OCI-LY7 (cell line): ENCODE data around the gene BLTP2. TPM values are rescaled to one million over a fixed set of nuclear protein-coding genes. Genes with fewer than 3 reads are reported as not detected.

Experiments used
- BruUV-seq: library from RNA; stranded (reverse); fragments of 400-500 nt; replicated peaks from 2 replicates; lab custom pipeline; 2021; lab: Mats Ljungman, UMichigan
- CTCF ChIA-PET: fragments of 300-600 bp; sonication (Branson Sonifier 250); formaldehyde crosslinking; loops from one replicate; lab custom pipeline; 2022; ENCODE audit warnings: antibody characterized with exemption; ENCODE audit not compliant: unreplicated experiment; lab: Charles Lee
- POLR2A ChIA-PET: fragments of 300-600 bp; sonication (Branson Sonifier 250); formaldehyde crosslinking; loops from one replicate; lab custom pipeline; 2022; ENCODE audit warnings: antibody characterized with exemption; lab: Charles Lee
- DNase-seq: peaks from one replicate; pipeline ENCODE4 v3.0.0-alpha.2; 2015; ENCODE audit warnings: low spot score
- H2AFZ ChIP-seq: fragments of 200-600 bp; sonication (generic), shearing (Covaris generic); 2 replicates; pipeline ENCODE4 v1.6.1; 2014; ENCODE audit warnings: mild to moderate bottlenecking, antibody characterized with exemption, low read length, moderate library complexity
- H3K27ac ChIP-seq: fragments of 200-600 bp; sonication (generic); 2 replicates; pipeline ENCODE4 v1.5.1; 2014; ENCODE audit warnings: mixed run types, low read depth, mild to moderate bottlenecking, moderate library complexity, low read length, inconsistent platforms; ENCODE audit not compliant: poor library complexity, severe bottlenecking
- H3K36me3 ChIP-seq: fragments of 200-600 bp; sonication (generic); 2 replicates; pipeline ENCODE4 v1.6.1; 2014; ENCODE audit warnings: mild to moderate bottlenecking, antibody characterized with exemption, low read length, moderate library complexity, mixed read lengths; ENCODE audit not compliant: insufficient read depth
- H3K4me1 ChIP-seq: fragments of 200-600 bp; sonication (generic); 2 replicates; pipeline ENCODE4 v1.5.1; 2014; ENCODE audit warnings: mild to moderate bottlenecking, low read length; ENCODE audit not compliant: insufficient read depth, poor library complexity, severe bottlenecking
- H3K4me2 ChIP-seq: fragments of 200-600 bp; sonication (generic); 2 replicates; pipeline ENCODE4 v1.6.1; 2014; ENCODE audit warnings: mild to moderate bottlenecking, low read length
- H3K4me3 ChIP-seq: fragments of 200-600 bp; sonication (generic); 2 replicates; pipeline ENCODE4 v1.5.1; 2014; ENCODE audit warnings: mild to moderate bottlenecking, low read depth, low read length; ENCODE audit not compliant: poor library complexity, severe bottlenecking
- H3K79me2 ChIP-seq: fragments of 200-600 bp; sonication (generic); 2 replicates; pipeline ENCODE4 v1.6.1; 2016; ENCODE audit warnings: low read depth, mild to moderate bottlenecking, low read length, moderate library complexity, mixed read lengths; ENCODE audit not compliant: insufficient read depth
- H3K9me2 ChIP-seq: fragments of 200-600 bp; sonication (generic); 2 replicates; pipeline ENCODE4 v1.6.1; 2016; ENCODE audit warnings: mild to moderate bottlenecking, low read length, mixed read lengths; ENCODE audit not compliant: insufficient read depth
- H3K9me3 ChIP-seq: fragments of 200-600 bp; sonication (generic); 2 replicates; pipeline ENCODE4 v1.6.1; 2014; ENCODE audit warnings: mild to moderate bottlenecking, mixed run types, low read length, mixed read lengths
- H4K20me1 ChIP-seq: fragments of 200-600 bp; sonication (generic); 2 replicates; pipeline ENCODE4 v1.6.1; 2014; ENCODE audit warnings: mild to moderate bottlenecking, antibody characterized with exemption, low read length, moderate library complexity, mixed read lengths; ENCODE audit not compliant: insufficient read depth
- EZH2phosphoT487 ChIP-seq: fragments of 200-600 bp; sonication (generic); IDR thresholded peaks from 2 replicates; pipeline ENCODE4 v1.6.1; 2018; ENCODE audit warnings: low read depth, borderline replicate concordance, mild to moderate bottlenecking, mixed run types, antibody characterized with exemption, low read length, moderate library complexity, mixed read lengths
- intact Hi-C: fragments of 100-400 bp; cut with micrococcal nuclease; formaldehyde crosslinking; loops from one replicate; pipeline ENCODE4 v1.10.0; 2022; ENCODE audit not compliant: unreplicated experiment
- total RNA-seq, 2 experiments: library from RNA; depleted of rRNA in 1 of 2; stranded (reverse); fragments of >200 nt in 1 of 2; shearing (Covaris generic) in 1 of 2; gene quantifications; 2 replicates each; pipeline ENCODE4 v1.2.3, GENCODE V29; 2014 to 2022
- TF ChIP-seq, protein P1 (sequence below): fragments of 200-600 bp; sonication (generic); conservative IDR thresholded peaks from 2 replicates; pipeline ENCODE4 v1.5.1; 2014; ENCODE audit warnings: mild to moderate bottlenecking, antibody characterized with exemption, low read length, moderate library complexity, mixed read lengths

BLTP2 gene
- total RNA-seq, 2 experiments from 2014 or later = 147 to 185 TPM

- no peak for TF ChIP-seq EZH2phosphoT487
- TF ChIP-seq, protein P1, sequence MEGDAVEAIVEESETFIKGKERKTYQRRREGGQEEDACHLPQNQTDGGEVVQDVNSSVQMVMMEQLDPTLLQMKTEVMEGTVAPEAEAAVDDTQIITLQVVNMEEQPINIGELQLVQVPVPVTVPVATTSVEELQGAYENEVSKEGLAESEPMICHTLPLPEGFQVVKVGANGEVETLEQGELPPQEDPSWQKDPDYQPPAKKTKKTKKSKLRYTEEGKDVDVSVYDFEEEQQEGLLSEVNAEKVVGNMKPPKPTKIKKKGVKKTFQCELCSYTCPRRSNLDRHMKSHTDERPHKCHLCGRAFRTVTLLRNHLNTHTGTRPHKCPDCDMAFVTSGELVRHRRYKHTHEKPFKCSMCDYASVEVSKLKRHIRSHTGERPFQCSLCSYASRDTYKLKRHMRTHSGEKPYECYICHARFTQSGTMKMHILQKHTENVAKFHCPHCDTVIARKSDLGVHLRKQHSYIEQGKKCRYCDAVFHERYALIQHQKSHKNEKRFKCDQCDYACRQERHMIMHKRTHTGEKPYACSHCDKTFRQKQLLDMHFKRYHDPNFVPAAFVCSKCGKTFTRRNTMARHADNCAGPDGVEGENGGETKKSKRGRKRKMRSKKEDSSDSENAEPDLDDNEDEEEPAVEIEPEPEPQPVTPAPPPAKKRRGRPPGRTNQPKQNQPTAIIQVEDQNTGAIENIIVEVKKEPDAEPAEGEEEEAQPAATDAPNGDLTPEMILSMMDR = peak; percentile 85
- no peaks in the 10 kb centered on the region for H3K79me2 ChIP-seq
- no peak overlapping the region for H3K27ac ChIP-seq
- CTCF ChIA-PET = interaction anchor here (1.3 kb wide), 1 partner anchor 29 kb away, joined by 4 read pairs; no protein-coding TSS in a partner anchor
- BruUV-seq = no TSS peak
- no peak overlapping the region for H2AFZ ChIP-seq
- no peaks in the 10 kb centered on the region for H3K4me1 ChIP-seq
- no peaks in the 10 kb centered on the region for H4K20me1 ChIP-seq
- no peak overlapping the region for H3K4me2 ChIP-seq
- H3K36me3 ChIP-seq = peaks cover 94% of the 10 kb centered on the region
- intact Hi-C loops = loop anchor here (1.0 kb wide), 1 partner anchor 29 kb away; no protein-coding TSS in a partner anchor
- peak; percentile 56 for DNase-seq
- H3K9me3 ChIP-seq = no peaks in the 10 kb centered on the region
- H3K4me3 ChIP-seq = no peak overlapping the region
- POLR2A ChIA-PET = no interaction called here
- H3K9me2 ChIP-seq = no peaks in the 10 kb centered on the region
Observed at GRCh38 chr17:28675980-28676379, 31.0 kb upstream of the BLTP2 start.

GRCh38 chr17:28675490-28675889 lies 30.5 kb upstream of the BLTP2 start:
- H3K36me3 ChIP-seq = peaks cover 94% of the 10 kb centered on the region
- H3K9me3 ChIP-seq = no peaks in the 10 kb centered on the region
- no peaks in the 10 kb centered on the region for H3K9me2 ChIP-seq
- no peak overlapping the region for H3K27ac ChIP-seq
- H3K4me1 ChIP-seq = no peaks in the 10 kb centered on the region
- intact Hi-C loops = no loop called here
- H3K4me3 ChIP-seq = no peak overlapping the region
- TF ChIP-seq EZH2phosphoT487 = no peak
- TF ChIP-seq, protein P1 = no peak
- no peaks in the 10 kb centered on the region for H4K20me1 ChIP-seq
- CTCF ChIA-PET = interaction anchor here (1.3 kb wide), 1 partner anchor 29 kb away, joined by 4 read pairs; no protein-coding TSS in a partner anchor
- no TSS peak for BruUV-seq
- H3K79me2 ChIP-seq = no peaks in the 10 kb centered on the region
- DNase-seq = no peak
- POLR2A ChIA-PET = interaction anchor here (1.0 kb wide), 1 partner anchor 27 kb away, joined by 3 read pairs; no protein-coding TSS in a partner anchor
- H3K4me2 ChIP-seq = no peak overlapping the region
- no peak overlapping the region for H2AFZ ChIP-seq

- Histone ChIP-seq H3K9me3 (no peaks in the 10 kb centered on the region), H3K27ac (no peak overlapping the region), H3K79me2 (peaks cover 23% of the 10 kb centered on the region), H4K20me1 (peaks cover 3% of the 10 kb centered on the region; the same call in 1 of the 2 replicates), H3K4me3 (no peak overlapping the region), H3K4me1 (no peaks in the 10 kb centered on the region), H2AFZ (no peak overlapping the region), H3K4me2 (no peak overlapping the region), H3K36me3 (peaks cover 83% of the 10 kb centered on the region), H3K9me2 (no peaks in the 10 kb centered on the region)
- intact Hi-C loops = no loop called here
- CTCF ChIA-PET = no interaction called here
- POLR2A ChIA-PET = no interaction called here
- TF ChIP-seq, protein P1 = no peak
- no peak for TF ChIP-seq EZH2phosphoT487
- BruUV-seq = no TSS peak
- no peak for DNase-seq
Observed at GRCh38 chr17:28669918-28670317, 25.0 kb upstream of the BLTP2 start.
